CD14-positive monocyte (primary cell): ENCODE measurements around the gene CES4A. TPM values are rescaled to one million over a fixed set of nuclear protein-coding genes. Genes with fewer than 3 reads are reported as not detected.

ENCODE experiments used
- DNase-seq, 3 donors: peaks; one replicate each; pipeline ENCODE4 v3.0.0-alpha.2; 2011 to 2022
- H2AFZ ChIP-seq: 2 replicates; pipeline ENCODE4 v1.6.0; 2012; ENCODE audit warnings: mild to moderate bottlenecking, low read depth, low read length, inconsistent platforms; ENCODE audit not compliant: insufficient read depth, poor library complexity, severe bottlenecking
- H3K27ac ChIP-seq, 2 donors: 1 replicate in 1 of 2; 2 replicates in 1 of 2; pipeline ENCODE4 v1.5.1; 2012 to 2013; ENCODE audit warnings: low read length in 2 of 2, control low read depth in 1 of 2, inconsistent platforms in 1 of 2, low read depth in 1 of 2, mild to moderate bottlenecking in 1 of 2
- H3K27me3 ChIP-seq, 2 donors: one replicate each; pipeline versions ENCODE4 v1.6.0 to v1.6.1; 2011 to 2013; ENCODE audit warnings: low read length in 2 of 2; ENCODE audit not compliant: control insufficient read depth in 2 of 2, insufficient read depth in 2 of 2
- H3K36me3 ChIP-seq, 2 donors: replicated peaks in 1 of 2; 1 replicate in 1 of 2; 2 replicates in 1 of 2; pipeline versions ENCODE4 v1.5.1 to v1.6.1; 2012 to 2013; ENCODE audit warnings: low read length in 2 of 2, control low read depth in 1 of 2, inconsistent platforms in 1 of 2, mild to moderate bottlenecking in 1 of 2; ENCODE audit not compliant: insufficient read depth in 2 of 2, control insufficient read depth in 1 of 2
- H3K4me1 ChIP-seq, 2 donors: 1 replicate in 1 of 2; 2 replicates in 1 of 2; pipeline versions ENCODE4 v1.5.1 to v1.6.1; 2012 to 2013; ENCODE audit warnings: low read length in 2 of 2, control low read depth in 1 of 2, inconsistent platforms in 1 of 2, mild to moderate bottlenecking in 1 of 2, moderate library complexity in 1 of 2; ENCODE audit not compliant: insufficient read depth in 2 of 2, control insufficient read depth in 1 of 2
- H3K4me2 ChIP-seq: replicated peaks from 2 replicates; pipeline ENCODE3; 2012; ENCODE audit warnings: low read length, moderate library complexity, mild to moderate bottlenecking; ENCODE audit not compliant: poor library complexity, severe bottlenecking; ENCODE audit errors: extremely low read depth
- H3K4me3 ChIP-seq, 3 experiments: fragments of 200-600 bp in 1 of 3; sonication (generic) in 1 of 3; replicated peaks in 1 of 3; 1 replicate in 2 of 3; 2 replicates in 1 of 3; pipeline ENCODE4 v1.5.1; 2011 to 2013; ENCODE audit warnings: low read length in 3 of 3, mild to moderate bottlenecking in 3 of 3, control low read depth in 2 of 3, low read depth in 2 of 3, inconsistent platforms in 1 of 3, moderate library complexity in 1 of 3
- H3K79me2 ChIP-seq: 2 replicates; pipeline ENCODE4 v1.6.0; 2012; ENCODE audit warnings: mild to moderate bottlenecking, control low read depth, inconsistent platforms, low read length, moderate library complexity; ENCODE audit not compliant: insufficient read depth
- H3K9ac ChIP-seq: 2 replicates; pipeline ENCODE4 v1.6.0; 2017; ENCODE audit warnings: low read length, mild to moderate bottlenecking; ENCODE audit not compliant: insufficient read depth, poor library complexity, severe bottlenecking
- H3K9me3 ChIP-seq, 2 donors: replicated peaks in 1 of 2; 1 replicate in 1 of 2; 2 replicates in 1 of 2; pipeline versions ENCODE4 v1.5.1 to v1.6.1; 2012 to 2013; ENCODE audit warnings: low read length in 2 of 2, control low read depth in 1 of 2; ENCODE audit not compliant: control insufficient read depth in 1 of 2, insufficient read depth in 1 of 2
- H4K20me1 ChIP-seq: 2 replicates; pipeline ENCODE4 v1.6.0; 2012; ENCODE audit warnings: mild to moderate bottlenecking, low read length, control low read depth, moderate library complexity; ENCODE audit not compliant: insufficient read depth
- H3K27ac Mint-ChIP-seq, 7 donors: one replicate each; pipeline ENCODE4 v1.8.0; 2020; ENCODE audit warnings: mild to moderate bottlenecking in 7 of 7, mixed read lengths in 7 of 7, moderate library complexity in 6 of 7, inconsistent platforms in 2 of 7
- H3K27me3 Mint-ChIP-seq, 3 donors: one replicate each; pipeline ENCODE4 v1.8.0; 2021 to 2022; ENCODE audit warnings: low read depth in 3 of 3, mild to moderate bottlenecking in 3 of 3, mixed read lengths in 3 of 3, moderate library complexity in 3 of 3, inconsistent platforms in 1 of 3
- H3K36me3 Mint-ChIP-seq, 2 donors: one replicate each; pipeline ENCODE4 v1.8.0; 2020; ENCODE audit warnings: mixed read lengths in 2 of 2, inconsistent platforms in 1 of 2, mild to moderate bottlenecking in 1 of 2
- H3K4me1 Mint-ChIP-seq: one replicate; pipeline ENCODE4 v1.8.0; 2020; ENCODE audit warnings: mild to moderate bottlenecking, mixed read lengths
- H3K4me3 Mint-ChIP-seq, 2 donors: one replicate each; pipeline ENCODE4 v1.8.0; 2020; ENCODE audit warnings: mild to moderate bottlenecking in 2 of 2, mixed read lengths in 2 of 2, moderate library complexity in 1 of 2
- H3K9me3 Mint-ChIP-seq, 7 donors: one replicate each; pipeline ENCODE4 v1.8.0; 2020 to 2022; ENCODE audit warnings: mixed read lengths in 7 of 7, mild to moderate bottlenecking in 6 of 7, moderate library complexity in 6 of 7, inconsistent platforms in 2 of 7
- WGBS: methylation state at CpG from one replicate; pipeline ENCODE4 v1.1.5; 2013; ENCODE audit warnings: missing lambda C conversion rate; ENCODE audit not compliant: insufficient coverage; 5-methylcytosine and 5-hydroxymethylcytosine counted together
- intact Hi-C, 2 donors: fragments of 100-400 bp; cut with micrococcal nuclease; formaldehyde crosslinking; loops; one replicate each; pipeline versions ENCODE4 v1.15.0 to v1.15.1; 2023
- polyA plus RNA-seq, 3 donors: library from polyadenylated mRNA; depleted of rRNA in 1 of 3; unstranded in 2 of 3; stranded (reverse) in 1 of 3; fragments of 300-500 nt in 2 of 3; fragments of >200 nt in 1 of 3; fragmentation: Illumina TruSeq in 2 of 3; gene quantifications; 1 replicate in 2 of 3; 2 replicates in 1 of 3; pipeline ENCODE4 v1.2.3, GENCODE V29; 2012 to 2021
- TF ChIP-seq, protein P1 (sequence below): fragments of 200-600 bp; IDR thresholded peaks from one replicate; pipeline ENCODE4 v1.8.0; 2022; ENCODE audit warnings: antibody characterized with exemption, mild to moderate bottlenecking

CES4A gene
- polyA plus RNA-seq, 3 donors: 3.3 to 47.6 (median 4.1) TPM

GRCh38 chr16:66961065-66961744 lies 27.2 kb upstream of the CES4A start, which contains the start of gene CES3:
TSS of gene CES3 (plus strand) at chr16:66961266. CDS start at chr16:66961308, 42 bp downstream.
- peak within 1 kb of the TSS; percentile 54 to 67 for H3K27ac ChIP-seq
- no peaks in the 10 kb centered on the region for H4K20me1 ChIP-seq
- Mint-ChIP-seq H3K4me1 (peaks cover 54% of the 10 kb centered on the region), H3K4me3 (peak within 1 kb of the TSS; percentile 7 to 70), H3K9me3 (no peaks in the 10 kb centered on the region), H3K36me3 (no peaks in the 10 kb centered on the region), H3K27ac (peak within 1 kb of the TSS; percentile 72 to 93 (median 86)), H3K27me3 (peaks cover 3 to 6% (median 4%) of the 10 kb centered on the region in 3 donors)
- peak; percentile 48 to 55 (median 50) for DNase-seq
- 77% methylated on average over 9 of the region's 16 CpGs for WGBS
- peaks cover 54 to 59% of the 10 kb centered on the region in 2 donors for H3K4me1 ChIP-seq
- intact Hi-C loops: no loop called here
- H3K9me3 ChIP-seq: no peaks in the 10 kb centered on the region
- H2AFZ ChIP-seq: peak within 1 kb of the TSS; percentile 68
- no peaks in the 10 kb centered on the region for H3K27me3 ChIP-seq
- H3K4me2 ChIP-seq: peak within 1 kb of the TSS; percentile 51
- H3K79me2 ChIP-seq: no peaks in the 10 kb centered on the region
- TF ChIP-seq, protein P1, sequence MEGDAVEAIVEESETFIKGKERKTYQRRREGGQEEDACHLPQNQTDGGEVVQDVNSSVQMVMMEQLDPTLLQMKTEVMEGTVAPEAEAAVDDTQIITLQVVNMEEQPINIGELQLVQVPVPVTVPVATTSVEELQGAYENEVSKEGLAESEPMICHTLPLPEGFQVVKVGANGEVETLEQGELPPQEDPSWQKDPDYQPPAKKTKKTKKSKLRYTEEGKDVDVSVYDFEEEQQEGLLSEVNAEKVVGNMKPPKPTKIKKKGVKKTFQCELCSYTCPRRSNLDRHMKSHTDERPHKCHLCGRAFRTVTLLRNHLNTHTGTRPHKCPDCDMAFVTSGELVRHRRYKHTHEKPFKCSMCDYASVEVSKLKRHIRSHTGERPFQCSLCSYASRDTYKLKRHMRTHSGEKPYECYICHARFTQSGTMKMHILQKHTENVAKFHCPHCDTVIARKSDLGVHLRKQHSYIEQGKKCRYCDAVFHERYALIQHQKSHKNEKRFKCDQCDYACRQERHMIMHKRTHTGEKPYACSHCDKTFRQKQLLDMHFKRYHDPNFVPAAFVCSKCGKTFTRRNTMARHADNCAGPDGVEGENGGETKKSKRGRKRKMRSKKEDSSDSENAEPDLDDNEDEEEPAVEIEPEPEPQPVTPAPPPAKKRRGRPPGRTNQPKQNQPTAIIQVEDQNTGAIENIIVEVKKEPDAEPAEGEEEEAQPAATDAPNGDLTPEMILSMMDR: peak; percentile 80
- H3K9ac ChIP-seq: no peak within 1 kb of the TSS
- peak within 1 kb of the TSS in 1 of 3 experiments; percentile 37 for H3K4me3 ChIP-seq
- H3K36me3 ChIP-seq: no peaks in the 10 kb centered on the region

DNA sequence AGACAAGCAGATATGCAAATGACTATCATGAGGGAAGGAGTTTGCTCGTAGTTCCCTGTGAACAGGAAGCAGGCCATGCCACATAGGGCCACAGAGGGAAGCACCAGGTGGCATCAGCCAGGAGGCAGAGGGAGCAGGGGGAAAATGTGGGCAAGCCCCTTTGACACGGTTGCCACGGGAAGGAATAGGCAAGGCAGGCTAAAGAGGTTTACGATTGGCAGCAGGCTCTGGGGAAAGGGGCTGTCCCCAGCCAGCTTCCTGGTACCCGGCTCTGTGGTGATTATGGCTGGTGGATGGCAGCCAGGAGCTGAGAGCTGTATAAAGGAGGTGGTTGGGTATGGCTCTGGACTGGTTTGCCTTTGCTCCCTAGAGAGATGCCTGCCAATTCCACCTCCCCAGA lies 26.5 kb upstream of the CES4A start:
- Histone ChIP-seq H3K9me3 (no peaks in the 10 kb centered on the region), H4K20me1 (no peaks in the 10 kb centered on the region), H3K4me2 (no peak overlapping the region), H3K79me2 (no peaks in the 10 kb centered on the region), H3K27ac (no peak overlapping the region), H3K36me3 (no peaks in the 10 kb centered on the region), H2AFZ (peak overlapping the region; percentile 54), H3K4me1 (peaks cover 54 to 59% of the 10 kb centered on the region in 2 donors), H3K9ac (no peak overlapping the region), H3K27me3 (no peaks in the 10 kb centered on the region), H3K4me3 (no peak overlapping the region)
- Mint-ChIP-seq H3K27me3 (peaks cover 4 to 6% (median 4%) of the 10 kb centered on the region in 3 donors), H3K9me3 (peaks cover 0 to under 1% (median 0%) of the 10 kb centered on the region in 7 donors), H3K36me3 (no peaks in the 10 kb centered on the region), H3K4me3 (peak overlapping the region in 1 of 2 donors; percentile 55), H3K4me1 (peaks cover 54% of the 10 kb centered on the region), H3K27ac (peak overlapping the region in 3 of 7 donors; percentile 42 to 69 (median 48))
- DNase-seq: no peak
- TF ChIP-seq, protein P1: no peak
- intact Hi-C loops: no loop called here
- WGBS: 12% methylated on average over 5 of the region's 5 CpGs
